GM10248 (cell line): ENCODE measurements around the gene JAG2.

Experiments used
- CTCF ChIA-PET: fragments of 300-600 bp; sonication (Branson Sonifier 250); formaldehyde crosslinking; extraction: SDS; loops from one replicate; lab custom pipeline; 2021; ENCODE audit warnings: antibody characterized with exemption; lab: Yijun Ruan, JAX
- POLR2A ChIA-PET: fragments of 350-650 bp; sonication (Branson Sonifier 250); formaldehyde crosslinking; extraction: SDS; loops from one replicate; lab custom pipeline; 2020; ENCODE audit warnings: antibody characterized with exemption; lab: Yijun Ruan, JAX
- DNase-seq: peaks from one replicate; pipeline ENCODE4 v3.0.0; 2012; ENCODE audit errors: extremely low spot score
- CTCF ChIP-seq: IDR thresholded peaks from 2 replicates; pipeline ENCODE4 v1.5.1; 2012; ENCODE audit warnings: mild to moderate bottlenecking, low read depth; ENCODE audit errors: extremely low read depth, missing control alignments, control extremely low read depth

JAG2 gene

GRCh38 chr14:105195051-105195450 lies 26.5 kb upstream of the JAG2 start:
- POLR2A ChIA-PET = no interaction called here
- no peak for DNase-seq
- TF ChIP-seq CTCF = no peak
- CTCF ChIA-PET = interaction anchor here (1.1 to 2.2 kb wide), 3 partner anchors 105 to 320 kb away, joined by 3 to 8 read pairs (median 3); no protein-coding TSS in a partner anchor

GRCh38 chr14:105193916-105194782 lies 25.6 kb upstream of the JAG2 start:
- no peak for TF ChIP-seq CTCF
- ChIA-PET POLR2A (no interaction called here), CTCF (interaction anchor here (1.0 to 2.2 kb wide), 3 partner anchors 10 to 321 kb away, joined by 3 to 8 read pairs (median 3); no protein-coding TSS in a partner anchor)
- DNase-seq = no peak

- no peak for TF ChIP-seq CTCF
- DNase-seq = no peak
- CTCF ChIA-PET = interaction anchor here (1.0 to 2.2 kb wide), 2 partner anchors 8 to 159 kb away, joined by 3 to 8 read pairs; no protein-coding TSS in a partner anchor
- POLR2A ChIA-PET = no interaction called here
Measured at GRCh38 chr14:105192866-105193731, 24.5 kb upstream of the JAG2 start.

- ChIA-PET POLR2A (interaction anchor here (0.7 kb wide), 1 partner anchor 237 kb away, joined by 3 read pairs; no protein-coding TSS in a partner anchor), CTCF (interaction anchor here (1.1 kb wide), 1 partner anchor 183 kb away, joined by 3 read pairs; no protein-coding TSS in a partner anchor)
- no peak for TF ChIP-seq CTCF
- no peak for DNase-seq
Measured at GRCh38 chr14:105187935-105188524, 19.5 kb upstream of the JAG2 start.

- DNase-seq = no peak
- ChIA-PET CTCF (no interaction called here), POLR2A (no interaction called here)
- no peak for TF ChIP-seq CTCF
Measured at GRCh38 chr14:105187116-105187515, 18.5 kb upstream of the JAG2 start.

- ChIA-PET POLR2A (interaction anchor here (0.6 kb wide), 1 partner anchor 155 kb away, joined by 5 read pairs; no protein-coding TSS in a partner anchor), CTCF (no interaction called here)
- DNase-seq = no peak
- no peak for TF ChIP-seq CTCF
Measured at GRCh38 chr14:105185973-105186372, 17.4 kb upstream of the JAG2 start.
